SU-DHL-6 (cell line): ENCODE data around the gene CTDP1.
"Not testable (repeated sequence)": the region's sequence is repeated elsewhere in the genome, so short reads cannot be mapped to it uniquely, and the experiment has no call there.

Experiments used
- CTCF ChIP-seq: fragments of 200-600 bp; sonication (generic); IDR thresholded peaks from one replicate; pipeline ENCODE4 v1.5.1; 2017; ENCODE audit warnings: antibody characterized with exemption, mild to moderate bottlenecking, low read length, moderate library complexity; ENCODE audit not compliant: insufficient read depth, poor library complexity, severe bottlenecking
- EZH2phosphoT487 ChIP-seq: fragments of 200-600 bp; sonication (generic), shearing (Covaris generic); conservative IDR thresholded peaks from 2 replicates; pipeline ENCODE4 v1.6.1; 2018; ENCODE audit warnings: mild to moderate bottlenecking, antibody characterized with exemption, low read length, moderate library complexity, mixed read lengths

- TF ChIP-seq CTCF, EZH2phosphoT487: not testable (repeated sequence)
Observed at GRCh38 chr18:79719478-79720358, 40.1 kb downstream of the CTDP1 start.
